NCI-H460 (cell line): Measurements from ENCODE around the gene NEK10. TPM values are rescaled to one million over a fixed set of nuclear protein-coding genes. Genes with fewer than 3 reads are reported as not detected.
A peak's percentile ranks its signal among the peaks of the same experiment; 100 is the strongest.
"Not testable (repeated sequence)": the region's sequence is repeated elsewhere in the genome, so short reads cannot be mapped to it uniquely, and the experiment has no call there.

Experiments used
- DNase-seq: peaks from one replicate; pipeline ENCODE4 v3.0.0-alpha.2; 2016; ENCODE audit warnings: low read depth; ENCODE audit errors: extremely low read depth
- polyA plus RNA-seq: library from polyadenylated mRNA; depleted of rRNA; stranded (reverse); fragments of >200 nt; gene quantifications from 2 replicates; pipeline ENCODE4 v1.2.3, GENCODE V29; 2014; cell fraction: nucleus; rRNA removed
- total RNA-seq: library from RNA; depleted of rRNA; stranded (reverse); fragments of >200 nt; shearing (Covaris generic); gene quantifications from 2 replicates; pipeline ENCODE4 v1.2.3, GENCODE V29; 2014; rRNA removed

Gene NEK10, protein sequence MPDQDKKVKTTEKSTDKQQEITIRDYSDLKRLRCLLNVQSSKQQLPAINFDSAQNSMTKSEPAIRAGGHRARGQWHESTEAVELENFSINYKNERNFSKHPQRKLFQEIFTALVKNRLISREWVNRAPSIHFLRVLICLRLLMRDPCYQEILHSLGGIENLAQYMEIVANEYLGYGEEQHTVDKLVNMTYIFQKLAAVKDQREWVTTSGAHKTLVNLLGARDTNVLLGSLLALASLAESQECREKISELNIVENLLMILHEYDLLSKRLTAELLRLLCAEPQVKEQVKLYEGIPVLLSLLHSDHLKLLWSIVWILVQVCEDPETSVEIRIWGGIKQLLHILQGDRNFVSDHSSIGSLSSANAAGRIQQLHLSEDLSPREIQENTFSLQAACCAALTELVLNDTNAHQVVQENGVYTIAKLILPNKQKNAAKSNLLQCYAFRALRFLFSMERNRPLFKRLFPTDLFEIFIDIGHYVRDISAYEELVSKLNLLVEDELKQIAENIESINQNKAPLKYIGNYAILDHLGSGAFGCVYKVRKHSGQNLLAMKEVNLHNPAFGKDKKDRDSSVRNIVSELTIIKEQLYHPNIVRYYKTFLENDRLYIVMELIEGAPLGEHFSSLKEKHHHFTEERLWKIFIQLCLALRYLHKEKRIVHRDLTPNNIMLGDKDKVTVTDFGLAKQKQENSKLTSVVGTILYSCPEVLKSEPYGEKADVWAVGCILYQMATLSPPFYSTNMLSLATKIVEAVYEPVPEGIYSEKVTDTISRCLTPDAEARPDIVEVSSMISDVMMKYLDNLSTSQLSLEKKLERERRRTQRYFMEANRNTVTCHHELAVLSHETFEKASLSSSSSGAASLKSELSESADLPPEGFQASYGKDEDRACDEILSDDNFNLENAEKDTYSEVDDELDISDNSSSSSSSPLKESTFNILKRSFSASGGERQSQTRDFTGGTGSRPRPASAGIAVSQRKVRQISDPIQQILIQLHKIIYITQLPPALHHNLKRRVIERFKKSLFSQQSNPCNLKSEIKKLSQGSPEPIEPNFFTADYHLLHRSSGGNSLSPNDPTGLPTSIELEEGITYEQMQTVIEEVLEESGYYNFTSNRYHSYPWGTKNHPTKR
- 1.4 and 1.5 TPM in 2 replicates for total RNA-seq
- polyA plus RNA-seq, result 1.9 TPM in 2 replicates

DNA sequence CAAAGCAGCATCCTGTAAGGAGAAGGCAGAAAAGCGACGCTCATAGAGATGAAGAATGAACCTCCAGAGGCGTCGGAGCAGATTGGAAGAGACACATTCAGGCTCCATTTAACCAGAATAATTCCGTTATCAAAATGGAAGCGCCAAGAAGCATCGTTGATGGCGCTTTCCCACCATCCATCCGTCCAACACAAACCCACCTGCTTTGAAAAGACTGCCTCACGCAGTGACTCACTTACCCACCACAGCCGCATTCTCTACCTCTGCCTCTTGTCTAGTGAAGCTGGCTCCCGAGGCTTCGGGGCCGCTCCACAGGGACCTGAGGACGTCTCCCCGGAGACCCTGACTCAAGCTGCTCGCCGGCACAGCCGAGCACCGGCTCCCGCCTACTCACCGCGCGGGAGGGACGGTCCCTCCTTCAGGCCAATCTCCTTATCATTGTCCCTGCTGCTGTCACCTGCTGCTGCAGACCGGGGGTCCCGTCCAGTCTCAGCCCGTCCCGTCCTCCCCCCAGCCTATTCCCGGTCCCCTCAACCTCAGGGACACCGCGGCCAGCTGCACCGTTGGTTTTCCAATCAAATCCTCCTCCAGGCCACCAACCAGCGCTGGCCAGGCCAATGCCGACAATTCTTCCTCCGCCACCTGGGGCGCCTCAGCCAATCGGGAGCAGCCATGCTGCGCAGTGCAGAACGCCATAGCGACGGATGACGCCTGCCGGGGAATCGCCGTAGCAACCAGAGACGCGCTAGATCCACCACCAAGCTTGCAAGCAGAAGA lies at the start of gene NEK10:
TSS of gene NEK10 (minus strand) at position 553 of the 777 bp plus-strand sequence. CDS start 16,501 bp downstream, outside the sequence.
- DNase-seq, result peak; percentile 86

DNA sequence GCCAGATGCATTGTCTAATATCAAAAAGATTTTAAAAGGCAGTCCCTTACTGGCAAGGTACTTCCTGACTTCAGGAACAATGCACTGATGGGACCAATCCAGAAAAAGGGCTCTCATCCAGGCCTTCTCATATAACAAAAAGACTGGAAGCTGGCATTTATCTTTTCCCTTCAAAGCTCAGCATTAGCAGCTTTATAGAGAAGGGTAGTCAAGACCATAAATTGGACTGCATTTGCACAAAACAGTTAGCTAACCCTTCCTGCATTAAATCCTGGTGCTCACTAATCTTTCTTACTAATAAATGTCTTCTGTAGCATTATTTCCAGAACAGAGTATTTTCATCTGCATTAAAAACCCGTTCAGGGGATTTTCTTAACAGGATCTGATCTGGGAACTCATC lies 46.0 kb upstream of the NEK10 start:
- no peak for DNase-seq

DNA sequence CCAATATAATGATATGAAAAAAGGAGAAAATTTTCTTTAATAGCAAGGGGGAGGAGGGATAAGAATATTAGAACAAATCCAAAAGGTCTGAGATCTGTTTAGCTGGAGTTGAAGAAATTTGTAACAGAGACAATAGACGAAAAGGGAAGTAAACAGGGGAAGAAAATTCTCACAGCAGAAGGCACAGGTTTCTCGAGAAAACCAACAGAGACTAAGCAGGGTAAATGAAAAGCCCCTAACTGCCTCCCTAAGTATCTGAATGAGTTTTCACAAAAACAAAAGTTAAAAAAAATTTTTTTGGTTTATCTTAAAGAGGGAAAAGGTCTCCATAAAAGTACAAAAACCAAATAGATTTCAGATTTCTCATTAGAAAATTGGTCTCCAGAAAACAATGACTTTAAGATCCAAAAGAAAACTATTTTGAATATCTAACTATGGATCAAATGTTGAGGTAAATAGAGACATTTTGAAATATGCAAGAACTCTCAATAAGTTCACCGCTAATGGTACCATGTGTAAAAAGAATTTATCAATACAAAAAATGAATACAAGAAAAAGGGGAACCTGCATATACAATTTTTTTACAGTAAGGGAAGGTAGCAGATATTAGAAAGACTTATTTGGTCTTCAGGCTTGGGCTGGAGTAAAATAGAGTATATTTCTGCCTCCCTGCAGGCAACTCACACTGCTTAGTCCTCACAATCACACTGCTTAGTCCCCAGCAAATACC lies 23.9 kb upstream of the NEK10 start:
- DNase-seq, result no peak

DNA sequence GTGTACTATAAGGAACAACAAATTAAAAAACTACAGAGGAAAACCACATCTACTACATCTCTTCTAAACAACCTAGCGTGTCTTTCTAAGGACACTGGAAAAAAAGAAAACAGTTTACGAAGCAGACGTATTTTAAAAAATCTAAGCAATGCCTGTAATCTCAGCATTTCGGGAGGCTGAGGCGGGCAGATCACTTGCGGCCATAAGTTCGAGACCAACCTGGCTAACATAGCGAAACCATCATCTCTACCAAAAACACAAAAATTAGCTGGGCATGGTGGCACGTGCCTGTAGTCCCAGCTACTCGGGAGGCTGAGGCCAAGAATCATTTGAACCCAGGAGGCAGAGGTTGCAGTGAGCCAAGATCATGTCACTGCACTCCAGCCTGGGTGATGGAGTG lies 23.2 kb upstream of the NEK10 start:
- not testable (repeated sequence) for DNase-seq

DNA sequence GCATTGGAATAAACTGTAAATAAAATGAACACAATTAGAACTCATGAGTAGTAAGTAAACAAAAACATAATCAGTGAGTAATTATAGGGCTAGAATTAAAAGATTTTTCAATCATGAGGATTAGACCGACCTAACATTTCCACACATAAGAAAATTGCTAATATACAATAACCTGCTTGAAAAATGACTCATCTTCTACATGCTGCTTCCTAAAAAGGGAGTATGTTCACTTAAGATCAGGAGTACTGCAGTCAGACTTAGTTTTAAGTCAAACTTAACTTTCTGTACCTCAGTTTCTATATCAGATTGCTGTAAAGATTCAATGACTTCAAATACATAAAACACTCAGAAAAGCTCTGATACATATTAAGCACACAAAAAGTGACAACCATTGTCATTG lies 22.6 kb upstream of the NEK10 start:
- no peak for DNase-seq

DNA sequence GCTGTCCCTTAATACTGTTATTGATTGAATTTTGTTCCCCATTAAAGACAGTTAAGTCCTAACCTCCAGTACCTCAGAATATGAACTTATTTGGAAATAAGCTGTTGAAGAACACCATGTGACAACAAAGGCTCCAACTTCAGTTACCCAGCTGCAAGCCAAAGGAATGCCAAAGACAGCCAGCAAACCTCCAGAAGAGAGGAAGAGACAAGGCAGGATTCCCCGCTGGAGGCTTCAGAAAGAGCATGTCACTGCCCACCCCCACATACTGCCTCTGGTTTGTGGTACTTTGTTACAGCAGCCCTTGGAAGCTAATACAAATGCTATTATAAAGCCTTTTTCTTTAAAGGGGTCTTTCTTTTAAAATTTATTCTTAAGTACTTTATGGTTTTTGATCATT lies 18.4 kb upstream of the NEK10 start:
- no peak for DNase-seq

DNA sequence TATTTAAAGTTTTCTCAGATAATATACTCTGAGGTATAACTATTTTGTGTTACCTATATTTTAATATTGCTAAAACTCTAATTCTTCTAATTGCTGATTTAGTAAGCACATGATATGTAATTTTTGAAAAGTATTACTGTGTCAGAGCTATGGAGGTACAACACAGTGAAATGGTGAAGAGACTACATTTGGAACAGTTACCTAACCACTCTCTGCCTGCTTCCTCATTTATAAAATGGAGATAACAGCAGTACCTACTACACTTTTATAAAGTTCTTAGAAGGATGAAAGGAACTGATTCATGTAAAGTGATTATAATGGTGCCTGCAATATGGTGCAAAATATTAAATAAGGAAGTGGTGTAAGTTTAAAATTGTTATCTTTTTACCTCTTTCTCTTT lies 16.3 kb upstream of the NEK10 start:
- no peak for DNase-seq

DNA sequence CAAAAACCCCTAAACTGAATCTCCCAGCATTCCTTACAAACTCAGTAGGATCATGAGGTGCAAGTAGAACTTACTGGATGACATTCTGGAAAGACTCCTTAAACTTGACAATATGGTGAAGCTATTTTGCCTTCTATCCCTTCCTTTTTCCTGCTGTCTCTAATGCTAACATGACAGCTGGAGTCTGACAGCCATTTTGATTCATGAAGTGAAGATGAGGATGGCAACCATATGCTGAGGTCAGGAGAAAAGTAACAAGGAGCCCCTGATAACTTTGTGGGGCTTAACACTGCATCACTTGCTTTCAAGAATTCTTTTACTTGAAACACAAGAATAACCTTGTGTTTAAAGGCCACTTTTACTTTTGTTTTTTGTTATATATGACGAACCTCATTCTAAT lies 15.0 kb upstream of the NEK10 start:
- no peak for DNase-seq

DNA sequence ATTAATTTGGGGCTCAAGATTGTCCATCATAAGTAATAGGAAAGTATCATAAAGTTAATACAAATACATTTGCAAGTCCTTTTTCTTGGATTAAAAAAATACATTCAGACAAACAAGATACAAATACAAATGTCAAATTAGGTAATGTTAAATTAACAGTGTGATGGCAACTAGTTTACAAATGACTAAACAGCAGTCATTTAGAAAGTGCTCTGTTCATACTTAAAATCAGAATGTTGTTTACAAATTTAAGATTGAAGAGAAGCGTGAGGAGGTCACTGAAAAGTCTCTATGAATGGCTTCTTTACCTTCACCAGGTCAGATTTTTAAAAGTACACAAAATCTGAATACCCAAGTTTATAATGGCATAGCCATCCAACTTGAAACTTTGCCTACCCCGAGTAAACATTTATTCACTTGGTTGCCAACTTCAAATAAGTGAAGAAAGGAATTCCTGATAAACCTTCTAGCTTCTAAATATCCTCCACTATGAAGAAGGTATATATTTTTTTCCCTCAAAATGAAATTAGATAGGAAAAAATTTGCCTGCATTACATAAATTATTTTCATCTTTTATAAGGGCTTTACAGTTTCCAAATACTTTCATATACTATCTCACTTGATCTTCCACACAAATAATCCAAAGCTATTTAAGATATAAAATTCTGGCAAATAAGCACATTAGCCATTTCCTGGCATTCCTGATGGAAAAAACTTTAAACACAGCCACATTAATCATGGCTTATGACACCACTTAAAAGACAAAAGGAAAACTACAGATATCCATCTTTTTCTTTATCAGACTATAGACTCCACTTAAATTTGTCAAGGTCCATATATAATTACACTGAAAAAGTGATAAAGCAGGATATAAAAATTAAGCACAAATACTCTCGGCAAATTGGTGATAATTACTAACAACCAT lies 11.5 kb upstream of the NEK10 start:
- DNase-seq, result no peak

DNA sequence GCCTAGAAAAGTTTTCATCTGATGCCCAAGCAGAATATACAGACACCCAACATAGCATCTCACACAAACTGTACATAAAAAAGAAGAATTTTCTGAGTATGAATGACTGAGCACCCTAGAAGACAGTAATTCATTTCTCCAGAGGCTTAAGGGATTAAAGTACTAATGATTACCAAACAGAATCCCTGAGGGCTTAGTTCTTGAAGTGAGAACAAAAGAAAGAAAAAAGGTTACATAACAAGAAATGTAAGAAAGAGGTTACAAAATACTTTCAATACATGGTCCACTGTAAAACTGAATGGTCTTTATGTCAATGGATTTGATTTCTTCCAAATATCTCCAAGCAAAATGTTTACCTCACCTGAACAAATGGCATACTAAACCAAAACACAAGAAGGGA lies 9.1 kb upstream of the NEK10 start:
- no peak for DNase-seq

DNA sequence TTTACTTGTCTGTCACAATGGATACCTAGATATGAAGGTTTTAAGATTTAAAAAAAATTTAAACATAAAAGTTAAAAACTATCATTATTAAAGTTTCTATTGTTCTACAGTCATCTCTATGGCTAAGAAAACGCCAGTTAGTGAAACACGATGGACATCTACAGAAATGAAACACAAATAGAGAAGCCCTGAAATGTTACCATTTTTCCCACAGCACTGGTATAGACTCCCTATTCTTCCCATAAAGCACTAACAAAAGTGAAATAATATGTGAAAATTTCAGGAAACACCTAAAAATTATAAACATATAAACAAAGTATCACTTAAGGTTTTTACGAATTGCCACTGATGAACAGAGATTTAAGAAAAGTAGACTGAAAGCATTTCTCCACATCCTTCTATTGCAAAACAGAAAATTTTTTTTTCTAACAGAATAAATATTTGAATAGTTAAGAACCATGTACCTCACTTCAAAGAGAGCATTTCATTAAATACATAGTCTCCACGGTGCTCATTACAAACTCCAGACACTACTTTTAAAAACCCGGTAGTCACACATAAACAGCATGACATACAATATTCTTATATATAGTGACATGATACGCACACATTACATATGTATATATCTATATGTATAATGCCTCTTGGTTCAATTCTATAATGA lies 7.1 kb upstream of the NEK10 start:
- no peak for DNase-seq

DNA sequence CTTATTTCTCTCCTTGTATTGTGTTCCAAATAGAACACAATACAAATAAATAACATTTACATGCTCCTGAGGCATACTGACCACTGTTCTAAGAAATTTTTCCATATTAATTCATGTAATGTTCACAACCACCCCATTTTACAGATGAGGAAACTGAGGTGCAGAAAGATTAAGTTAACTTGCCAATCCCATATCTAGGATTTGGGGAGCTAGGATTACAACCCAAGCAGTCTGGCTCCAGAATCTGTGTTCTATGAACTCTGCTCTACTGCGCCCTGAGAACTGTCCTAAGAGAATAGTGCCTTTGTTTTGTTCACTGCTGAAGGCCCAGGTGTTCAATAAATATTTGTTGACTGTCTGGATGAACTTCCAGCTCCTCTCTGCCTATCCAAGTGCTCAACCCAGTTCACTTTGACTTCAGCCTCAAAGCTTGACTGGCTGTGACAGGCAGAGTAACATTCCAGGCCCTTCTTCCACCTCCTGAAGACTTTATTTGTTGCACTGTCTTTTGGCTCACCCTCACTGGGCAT lies 3.1 kb downstream of the NEK10 start:
- no peak for DNase-seq

DNA sequence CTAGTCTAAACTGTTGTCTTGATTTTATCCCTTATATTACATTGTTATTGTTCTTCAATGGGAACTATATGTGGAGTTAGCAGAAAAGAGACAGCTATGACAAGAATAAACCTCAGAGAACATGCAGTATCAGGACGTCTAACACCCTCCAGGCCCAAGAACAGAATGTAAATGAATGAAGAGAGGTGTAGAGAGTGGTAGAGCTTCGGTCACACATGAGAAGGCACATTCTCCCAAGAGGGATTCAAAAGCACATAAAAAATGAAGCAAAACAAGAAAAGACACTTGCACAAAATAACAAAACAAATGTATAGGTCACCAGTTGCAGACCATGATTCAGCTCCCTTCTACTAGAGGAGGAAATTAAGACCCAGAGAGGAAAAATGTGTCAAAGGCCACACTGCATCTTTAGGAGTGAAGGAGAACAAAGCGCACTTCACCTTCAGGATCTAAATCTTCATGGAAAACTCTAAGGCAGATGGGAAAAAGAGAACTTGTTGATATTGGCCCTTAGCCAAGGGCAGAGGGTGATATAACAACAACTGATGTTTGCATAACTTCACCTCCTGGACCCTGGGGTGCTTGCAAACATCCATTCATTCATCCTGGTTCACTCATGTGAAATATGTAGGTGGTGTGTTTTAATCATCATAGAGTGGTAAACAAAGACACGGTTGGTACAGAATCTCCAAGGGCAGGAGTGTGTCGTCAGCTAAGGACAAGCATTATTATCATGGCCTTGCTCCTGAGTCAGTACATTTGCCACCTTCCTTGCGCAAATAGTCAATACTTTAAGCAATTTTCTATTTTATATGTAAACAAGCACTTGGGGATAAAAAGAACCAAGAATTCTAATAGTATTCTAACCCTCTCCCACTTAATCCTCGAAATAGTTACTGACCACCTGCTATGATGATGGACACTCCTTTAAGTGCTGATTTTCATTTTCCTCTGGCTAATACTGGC lies 8.8 kb downstream of the NEK10 start:
- DNase-seq, result peak; percentile 88

DNA sequence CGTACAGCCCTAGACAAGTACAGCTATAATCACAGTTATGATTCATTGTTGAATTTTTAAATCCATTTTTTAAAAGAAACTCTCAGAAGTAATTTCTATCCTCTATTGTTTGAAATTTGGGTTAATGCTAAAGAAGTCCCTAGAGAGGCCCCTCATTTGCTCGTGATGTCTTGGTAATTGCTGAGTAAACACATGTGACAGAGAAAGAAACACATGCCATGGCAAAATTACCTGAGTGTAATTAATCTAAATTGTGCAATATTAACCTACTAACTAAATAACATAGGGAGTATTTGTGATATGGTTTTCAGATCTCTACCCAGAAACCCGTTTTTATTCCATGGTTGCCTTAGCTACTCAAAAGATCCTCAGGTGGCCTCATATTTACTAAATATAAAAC lies 10.8 kb downstream of the NEK10 start:
- no peak for DNase-seq

DNA sequence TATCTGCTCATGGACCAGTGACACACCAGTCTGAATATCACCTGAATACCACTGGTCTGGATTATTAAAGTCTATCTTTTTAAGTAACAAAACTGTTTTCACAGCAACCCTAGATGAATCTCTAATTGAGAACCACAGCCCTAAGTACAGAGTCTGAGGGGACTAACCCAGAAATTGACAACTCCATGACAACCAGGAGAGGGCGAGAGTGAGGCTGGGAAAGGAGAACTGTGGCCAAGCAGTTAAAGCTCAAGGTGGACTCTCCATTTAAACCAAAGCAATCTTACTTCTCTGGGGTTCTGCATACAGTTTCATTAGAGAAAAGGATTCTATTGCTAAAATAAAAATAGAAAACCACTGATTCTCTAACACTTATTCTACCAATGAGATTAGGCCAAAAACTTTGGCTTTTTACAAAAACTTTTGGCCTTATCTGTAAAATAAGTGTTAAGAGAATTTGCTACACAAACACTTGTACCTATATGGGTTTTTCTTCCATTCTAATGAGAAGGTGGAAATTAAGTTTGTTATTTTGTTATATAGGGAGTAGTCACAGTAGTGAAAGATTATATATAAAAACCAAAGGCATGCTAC lies 11.4 kb downstream of the NEK10 start:
- DNase-seq, result peak; percentile 55

DNA sequence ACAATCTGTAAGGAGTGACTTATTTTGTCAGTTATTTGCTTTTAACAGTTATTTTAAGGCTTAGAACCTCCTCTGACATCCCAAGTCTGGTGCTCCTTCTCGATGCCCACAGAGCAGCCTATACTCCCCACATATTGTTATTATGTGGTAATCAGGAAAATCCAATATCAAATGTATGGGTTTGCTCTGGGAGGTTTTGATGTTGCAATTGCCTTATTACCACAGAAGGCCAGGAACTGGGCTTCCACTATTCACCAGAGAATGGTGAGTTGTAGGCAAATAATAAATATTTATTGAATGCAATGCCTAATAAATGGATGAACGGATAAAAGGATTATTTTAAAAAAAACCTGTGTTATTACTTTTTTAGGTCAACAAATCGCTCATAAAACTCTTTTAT lies 12.2 kb downstream of the NEK10 start:
- DNase-seq, result no peak
